ENCODE measurements around the gene SLC27A1. TPM values are rescaled to one million over a fixed set of nuclear protein-coding genes. Genes with fewer than 3 reads are reported as not detected.

Gene SLC27A1
- total and polyA plus RNA-seq, 9 of the 15 experiments (the other 6 are each of a cell fraction or from before 2014, with no cell fraction given) = 0.06 to 3.0 (median 1.1) TPM

- TF ChIP-seq ZMIZ1 (IDR thresholded peaks at IDR 0.05; ENCODE audit: low read depth in 2 of 2, low read length in 2 of 2) = peak in 1 of 2 experiments; percentile 69; a peak in 1 of 4 replicates
- TF ChIP-seq, protein P1, sequence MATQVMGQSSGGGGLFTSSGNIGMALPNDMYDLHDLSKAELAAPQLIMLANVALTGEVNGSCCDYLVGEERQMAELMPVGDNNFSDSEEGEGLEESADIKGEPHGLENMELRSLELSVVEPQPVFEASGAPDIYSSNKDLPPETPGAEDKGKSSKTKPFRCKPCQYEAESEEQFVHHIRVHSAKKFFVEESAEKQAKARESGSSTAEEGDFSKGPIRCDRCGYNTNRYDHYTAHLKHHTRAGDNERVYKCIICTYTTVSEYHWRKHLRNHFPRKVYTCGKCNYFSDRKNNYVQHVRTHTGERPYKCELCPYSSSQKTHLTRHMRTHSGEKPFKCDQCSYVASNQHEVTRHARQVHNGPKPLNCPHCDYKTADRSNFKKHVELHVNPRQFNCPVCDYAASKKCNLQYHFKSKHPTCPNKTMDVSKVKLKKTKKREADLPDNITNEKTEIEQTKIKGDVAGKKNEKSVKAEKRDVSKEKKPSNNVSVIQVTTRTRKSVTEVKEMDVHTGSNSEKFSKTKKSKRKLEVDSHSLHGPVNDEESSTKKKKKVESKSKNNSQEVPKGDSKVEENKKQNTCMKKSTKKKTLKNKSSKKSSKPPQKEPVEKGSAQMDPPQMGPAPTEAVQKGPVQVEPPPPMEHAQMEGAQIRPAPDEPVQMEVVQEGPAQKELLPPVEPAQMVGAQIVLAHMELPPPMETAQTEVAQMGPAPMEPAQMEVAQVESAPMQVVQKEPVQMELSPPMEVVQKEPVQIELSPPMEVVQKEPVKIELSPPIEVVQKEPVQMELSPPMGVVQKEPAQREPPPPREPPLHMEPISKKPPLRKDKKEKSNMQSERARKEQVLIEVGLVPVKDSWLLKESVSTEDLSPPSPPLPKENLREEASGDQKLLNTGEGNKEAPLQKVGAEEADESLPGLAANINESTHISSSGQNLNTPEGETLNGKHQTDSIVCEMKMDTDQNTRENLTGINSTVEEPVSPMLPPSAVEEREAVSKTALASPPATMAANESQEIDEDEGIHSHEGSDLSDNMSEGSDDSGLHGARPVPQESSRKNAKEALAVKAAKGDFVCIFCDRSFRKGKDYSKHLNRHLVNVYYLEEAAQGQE (IDR thresholded peaks at IDR 0.05; ENCODE audit: borderline replicate concordance) = peak; percentile 26; the same call in 1 of the 2 replicates
- TF ChIP-seq, protein P1 (CRISPR knock-in tag; IDR thresholded peaks at IDR 0.05; ENCODE audit: low read depth) = no peak
- no peak for TF ChIP-seq RAD51 (IDR thresholded peaks at IDR 0.05; ENCODE audit: borderline replicate concordance, low read depth)
- no peak for TF ChIP-seq BMI1 (IDR thresholded peaks at IDR 0.05; ENCODE audit: low read length)
Observed at GRCh38 chr19:17536955-17537354, 66.6 kb downstream of the SLC27A1 start (continued).
